Measurements from ENCODE around the gene METAP2.

Gene METAP2

GRCh38 chr12:95513599-95513998 lies 39.6 kb downstream of the METAP2 start:
- no peak for DNase-seq (ENCODE audit: low read depth)

- no peak for DNase-seq (ENCODE audit: low read depth)
Observed at GRCh38 chr12:95515197-95515596, 41.2 kb downstream of the METAP2 start.

- DNase-seq (ENCODE audit: low read depth), result no peak
Observed at GRCh38 chr12:95516757-95517156, 42.8 kb downstream of the METAP2 start.

- DNase-seq (ENCODE audit: low read depth), result no peak
Observed at GRCh38 chr12:95517246-95517645, 43.3 kb downstream of the METAP2 start.

GRCh38 chr12:95518944-95519343 lies 45.0 kb downstream of the METAP2 start:
- no peak for DNase-seq (ENCODE audit: low read depth)

GRCh38 chr12:95520816-95521215 lies 46.9 kb downstream of the METAP2 start:
- DNase-seq (ENCODE audit: low read depth), result no peak

GRCh38 chr12:95522692-95523091 lies 48.7 kb downstream of the METAP2 start:
- DNase-seq (ENCODE audit: low read depth), result no peak

GRCh38 chr12:95528431-95528830 lies 54.5 kb downstream of the METAP2 start:
- no peak for DNase-seq (ENCODE audit: low read depth)

- no peak for DNase-seq (ENCODE audit: low read depth)
Observed at GRCh38 chr12:95529693-95530225, 55.8 kb downstream of the METAP2 start.

- DNase-seq (ENCODE audit: low read depth), result peak; percentile 21
Observed at GRCh38 chr12:95532851-95533250, 58.9 kb downstream of the METAP2 start.

- DNase-seq (ENCODE audit: low read depth), result no peak
Observed at GRCh38 chr12:95533985-95534384, 60.0 kb downstream of the METAP2 start.

GRCh38 chr12:95538006-95538405 lies 64.1 kb downstream of the METAP2 start:
- no peak for DNase-seq (ENCODE audit: low read depth)

- no peak for DNase-seq (ENCODE audit: low read depth)
Observed at GRCh38 chr12:95538656-95539055, 64.7 kb downstream of the METAP2 start.

- DNase-seq (ENCODE audit: low read depth), result no peak
Observed at GRCh38 chr12:95541436-95541835, 67.5 kb downstream of the METAP2 start.

GRCh38 chr12:95543305-95543704 lies 69.4 kb downstream of the METAP2 start:
- no peak for DNase-seq (ENCODE audit: low read depth)

- no peak for DNase-seq (ENCODE audit: low read depth)
Observed at GRCh38 chr12:95544756-95545155, 70.8 kb downstream of the METAP2 start.

- no peak for DNase-seq (ENCODE audit: low read depth)
Observed at GRCh38 chr12:95545303-95545702, 71.4 kb downstream of the METAP2 start.

- no peak for DNase-seq (ENCODE audit: low read depth)
Observed at GRCh38 chr12:95545731-95546490, 72.0 kb downstream of the METAP2 start.

GRCh38 chr12:95546491-95546813 lies 72.5 kb downstream of the METAP2 start:
- no peak for DNase-seq (ENCODE audit: low read depth)

GRCh38 chr12:95547522-95548055 lies 73.6 kb downstream of the METAP2 start:
- no peak for DNase-seq (ENCODE audit: low read depth)

- DNase-seq (ENCODE audit: low read depth), result no peak
Observed at GRCh38 chr12:95548056-95548538, 74.1 kb downstream of the METAP2 start.

GRCh38 chr12:95548539-95549391 lies 74.8 kb downstream of the METAP2 start:
- DNase-seq (ENCODE audit: low read depth), result no peak
